B cell (primary cell): ENCODE measurements around the gene RRAGC. TPM values are rescaled to one million over a fixed set of nuclear protein-coding genes. Genes with fewer than 3 reads are reported as not detected.

Experiments
- ATAC-seq: fragments of 200-7000 bp; cut with Tn5 transposase; one replicate; pipeline ENCODE4 v1.10.0; 2021; ENCODE audit warnings: low read depth, mild to moderate bottlenecking, moderate number of reproducible peaks, moderate library complexity
- CTCF ChIA-PET: fragments of 350-600 bp; sonication (Branson Sonifier 250); formaldehyde crosslinking; loops from one replicate; lab custom pipeline; 2021; ENCODE audit warnings: antibody characterized with exemption, inconsistent platforms; lab: Charles Lee
- POLR2A ChIA-PET: fragments of 350-600 bp; sonication (Branson Sonifier 250); formaldehyde crosslinking; loops from one replicate; lab custom pipeline; 2021; ENCODE audit warnings: antibody characterized with exemption; lab: Charles Lee
- DNase-seq: peaks from one replicate; pipeline ENCODE4 v3.0.0; 2013
- H2AFZ ChIP-seq: 2 replicates; pipeline ENCODE4 v1.6.1; 2012; ENCODE audit warnings: mild to moderate bottlenecking, low read depth, low read length; ENCODE audit not compliant: insufficient read depth, poor library complexity, severe bottlenecking
- H3K27ac ChIP-seq, 2 donors: 1 replicate in 1 of 2; 2 replicates in 1 of 2; pipeline ENCODE4 v1.5.1; 2012 to 2013; ENCODE audit warnings: low read length in 2 of 2, mild to moderate bottlenecking in 2 of 2, moderate library complexity in 1 of 2
- H3K27me3 ChIP-seq, 4 experiments: fragments of 200-600 bp in 1 of 4; sonication (generic) in 1 of 4; replicated peaks in 1 of 4; 1 replicate in 2 of 4; 2 replicates in 2 of 4; pipeline versions ENCODE4 v1.6.1 to v1.7.0; 2013 to 2016; ENCODE audit warnings: low read length in 3 of 4, mild to moderate bottlenecking in 2 of 4, mixed read lengths in 1 of 4, moderate library complexity in 1 of 4; ENCODE audit not compliant: insufficient read depth in 4 of 4, control insufficient read depth in 3 of 4; ENCODE audit errors: control extremely low read depth in 1 of 4
- H3K36me3 ChIP-seq, 2 experiments: replicated peaks in 1 of 2; 1 replicate in 1 of 2; 2 replicates in 1 of 2; pipeline versions ENCODE4 v1.6.1 to v1.7.1; 2013; ENCODE audit warnings: low read length in 1 of 2; ENCODE audit not compliant: insufficient read depth in 2 of 2, control insufficient read depth in 1 of 2; ENCODE audit errors: control extremely low read depth in 1 of 2, extremely low read depth in 1 of 2
- H3K4me1 ChIP-seq, 2 donors: fragments of 200-600 bp in 1 of 2; sonication (generic) in 1 of 2; 1 replicate in 1 of 2; 2 replicates in 1 of 2; pipeline versions ENCODE4 v1.5.1 to v1.6.1; 2013 to 2017; ENCODE audit warnings: low read length in 2 of 2; ENCODE audit not compliant: control insufficient read depth in 2 of 2, insufficient read depth in 2 of 2
- H3K4me2 ChIP-seq: replicated peaks from 2 replicates; pipeline ENCODE3; 2012; ENCODE audit warnings: mild to moderate bottlenecking, low read depth, low read length; ENCODE audit not compliant: poor library complexity, severe bottlenecking
- H3K4me3 ChIP-seq, 5 experiments: fragments of 200-600 bp in 1 of 5; sonication (generic) in 1 of 5; 1 replicate in 3 of 5; 2 replicates in 2 of 5; pipeline versions ENCODE4 v1.5.1 to v1.7.0; 2011 to 2016; ENCODE audit warnings: low read length in 4 of 5, mild to moderate bottlenecking in 4 of 5, low read depth in 2 of 5, control low read depth in 1 of 5, moderate library complexity in 1 of 5; ENCODE audit not compliant: insufficient read depth in 1 of 5; ENCODE audit errors: control extremely low read depth in 1 of 5, extremely low read depth in 1 of 5
- H3K79me2 ChIP-seq: fragments of 200-600 bp; sonication (generic); one replicate; pipeline ENCODE4 v1.6.0; 2016; ENCODE audit warnings: low read length; ENCODE audit not compliant: control insufficient read depth, insufficient read depth
- H3K9ac ChIP-seq: fragments of 200-600 bp; sonication (generic); 2 replicates; pipeline ENCODE4 v1.6.1; 2017; ENCODE audit warnings: mild to moderate bottlenecking, low read length, moderate library complexity
- H3K9me3 ChIP-seq, 3 donors: one replicate each; pipeline versions ENCODE4 v1.6.1 to v1.7.1; 2013; ENCODE audit warnings: low read length in 2 of 3; ENCODE audit not compliant: control insufficient read depth in 2 of 3, insufficient read depth in 1 of 3; ENCODE audit errors: control extremely low read depth in 1 of 3
- H4K20me1 ChIP-seq: 2 replicates; pipeline ENCODE4 v1.6.0; 2012; ENCODE audit warnings: mild to moderate bottlenecking, low read length; ENCODE audit not compliant: insufficient read depth, control insufficient read depth, poor library complexity, severe bottlenecking
- H3K27ac Mint-ChIP-seq: one replicate; pipeline ENCODE4 v1.8.0; 2021; ENCODE audit warnings: mixed read lengths
- H3K27me3 Mint-ChIP-seq: one replicate; pipeline ENCODE4 v1.8.0; 2021; ENCODE audit warnings: mixed read lengths
- H3K4me1 Mint-ChIP-seq: one replicate; pipeline ENCODE4 v1.8.0; 2021; ENCODE audit warnings: mixed read lengths
- H3K4me3 Mint-ChIP-seq: one replicate; pipeline ENCODE4 v1.8.0; 2021; ENCODE audit warnings: mixed read lengths
- H3K9me3 Mint-ChIP-seq: one replicate; pipeline ENCODE4 v1.8.0; 2022; ENCODE audit warnings: mixed read lengths; ENCODE audit not compliant: insufficient read depth
- EZH2 ChIP-seq: IDR thresholded peaks from 2 replicates; pipeline ENCODE4 v1.6.1; 2012; ENCODE audit warnings: borderline replicate concordance, low read depth, mild to moderate bottlenecking, moderate library complexity, low read length; ENCODE audit not compliant: insufficient read depth, poor library complexity, severe bottlenecking
- WGBS: methylation state at CpG from one replicate; pipeline ENCODE4 v1.1.5; 2013; ENCODE audit warnings: missing lambda C conversion rate; ENCODE audit not compliant: insufficient coverage; 5-methylcytosine and 5-hydroxymethylcytosine counted together
- intact Hi-C: fragments of 100-400 bp; cut with micrococcal nuclease; formaldehyde crosslinking; loops from one replicate; pipeline ENCODE4 v1.10.0; 2022
- polyA plus RNA-seq: library from polyadenylated mRNA; depleted of rRNA; stranded (reverse); fragments of >200 nt; gene quantifications from 2 replicates; pipeline ENCODE4 v1.2.3, GENCODE V29; 2012
- total RNA-seq, 2 donors: library from RNA; stranded (reverse); fragments of 120-200 nt in 1 of 2; gene quantifications; 1 replicate in 1 of 2; 2 replicates in 1 of 2; pipeline versions ENCODE4 v1.2.3 to v1.2.4, GENCODE V29; 2013 to 2022
- TF ChIP-seq, protein P1 (sequence below): fragments of 200-600 bp; IDR thresholded peaks from one replicate; pipeline ENCODE4 v1.8.0; 2022; ENCODE audit warnings: antibody characterized with exemption, mild to moderate bottlenecking

The RRAGC gene
- total and polyA plus RNA-seq, 2 donors (not counting 1 experiment from before 2014, with no cell fraction given): 11.4 to 37.6 TPM

DNA sequence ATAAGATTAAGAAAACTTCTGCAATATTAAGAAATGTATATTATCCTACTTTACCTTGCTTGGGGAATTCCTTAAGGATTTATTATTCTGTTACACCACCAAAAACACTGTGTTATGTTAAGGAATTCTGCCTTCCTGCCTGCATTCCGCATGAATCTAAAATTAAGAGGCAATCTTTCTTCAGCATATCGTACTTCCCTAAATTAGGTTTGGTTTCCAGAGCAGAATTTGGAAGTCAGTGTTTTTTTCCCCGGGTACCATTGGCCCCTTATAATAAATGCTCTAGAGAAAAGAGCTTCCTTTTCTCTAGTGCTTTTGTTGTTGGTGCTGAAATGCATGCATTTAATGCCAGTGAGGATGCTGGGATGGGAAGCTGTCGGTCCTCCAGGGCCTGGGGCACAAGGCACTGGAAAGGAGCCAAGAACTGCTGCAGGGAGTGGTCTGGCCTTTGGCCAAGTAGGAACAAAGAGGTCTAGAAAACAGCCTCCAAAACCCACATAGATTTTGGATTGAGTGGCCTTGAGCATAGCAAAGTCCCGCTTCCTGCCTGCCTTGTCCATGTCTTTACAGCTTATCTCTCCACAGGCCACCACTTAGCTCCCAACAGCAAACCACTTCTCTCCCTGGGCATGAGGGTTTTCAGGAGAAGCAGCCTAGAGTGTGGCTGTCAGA lies 69.9 kb downstream of the RRAGC start:
- H3K9me3 ChIP-seq: peaks cover 1 to 18% (median 14%) of the 10 kb centered on the region in 3 donors
- ChIA-PET CTCF (no interaction called here), POLR2A (no interaction called here)
- DNase-seq (no peak), ATAC-seq (no peak)
- TF ChIP-seq, protein P1, sequence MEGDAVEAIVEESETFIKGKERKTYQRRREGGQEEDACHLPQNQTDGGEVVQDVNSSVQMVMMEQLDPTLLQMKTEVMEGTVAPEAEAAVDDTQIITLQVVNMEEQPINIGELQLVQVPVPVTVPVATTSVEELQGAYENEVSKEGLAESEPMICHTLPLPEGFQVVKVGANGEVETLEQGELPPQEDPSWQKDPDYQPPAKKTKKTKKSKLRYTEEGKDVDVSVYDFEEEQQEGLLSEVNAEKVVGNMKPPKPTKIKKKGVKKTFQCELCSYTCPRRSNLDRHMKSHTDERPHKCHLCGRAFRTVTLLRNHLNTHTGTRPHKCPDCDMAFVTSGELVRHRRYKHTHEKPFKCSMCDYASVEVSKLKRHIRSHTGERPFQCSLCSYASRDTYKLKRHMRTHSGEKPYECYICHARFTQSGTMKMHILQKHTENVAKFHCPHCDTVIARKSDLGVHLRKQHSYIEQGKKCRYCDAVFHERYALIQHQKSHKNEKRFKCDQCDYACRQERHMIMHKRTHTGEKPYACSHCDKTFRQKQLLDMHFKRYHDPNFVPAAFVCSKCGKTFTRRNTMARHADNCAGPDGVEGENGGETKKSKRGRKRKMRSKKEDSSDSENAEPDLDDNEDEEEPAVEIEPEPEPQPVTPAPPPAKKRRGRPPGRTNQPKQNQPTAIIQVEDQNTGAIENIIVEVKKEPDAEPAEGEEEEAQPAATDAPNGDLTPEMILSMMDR: no peak
- TF ChIP-seq EZH2: no peak
- 14% methylated on average over 1 of the region's 5 CpGs for WGBS
- Mint-ChIP-seq H3K4me3 (no peak overlapping the region), H3K4me1 (no peaks in the 10 kb centered on the region), H3K9me3 (peaks cover 13% of the 10 kb centered on the region), H3K27ac (no peak overlapping the region), H3K27me3 (peaks cover 74% of the 10 kb centered on the region)
- H3K4me1 ChIP-seq: no peaks in the 10 kb centered on the region
- H3K79me2 ChIP-seq: no peaks in the 10 kb centered on the region
- no peak overlapping the region for H3K4me3 ChIP-seq
- no peaks in the 10 kb centered on the region for H3K36me3 ChIP-seq
- intact Hi-C loops: no loop called here
- no peak overlapping the region for H2AFZ ChIP-seq
- H3K9ac ChIP-seq: no peak overlapping the region
- H3K27ac ChIP-seq: no peak overlapping the region
- H3K4me2 ChIP-seq: no peak overlapping the region
- peaks cover 0 to 25% (median 16%) of the 10 kb centered on the region in 4 experiments for H3K27me3 ChIP-seq
- H4K20me1 ChIP-seq: no peaks in the 10 kb centered on the region
